GM12875 (cell line): ENCODE measurements around the gene ZNF365.

Experiments used
- H3K4me3 ChIP-seq: one replicate; pipeline ENCODE4 v1.5.1; 2011; ENCODE audit warnings: low read depth, low read length, control low read depth
- TF ChIP-seq, protein P1 (sequence below): IDR thresholded peaks from 2 replicates; pipeline ENCODE4 v1.5.1; 2011; ENCODE audit warnings: low read depth, mild to moderate bottlenecking, control low read depth, inconsistent platforms, low read length, moderate library complexity, borderline replicate concordance; ENCODE audit not compliant: insufficient read depth

Gene ZNF365

GRCh38 chr10:62333988-62334682 is 40.0 kb upstream of the ZNF365 start:
- no peak overlapping the region for H3K4me3 ChIP-seq
- TF ChIP-seq, protein P1, sequence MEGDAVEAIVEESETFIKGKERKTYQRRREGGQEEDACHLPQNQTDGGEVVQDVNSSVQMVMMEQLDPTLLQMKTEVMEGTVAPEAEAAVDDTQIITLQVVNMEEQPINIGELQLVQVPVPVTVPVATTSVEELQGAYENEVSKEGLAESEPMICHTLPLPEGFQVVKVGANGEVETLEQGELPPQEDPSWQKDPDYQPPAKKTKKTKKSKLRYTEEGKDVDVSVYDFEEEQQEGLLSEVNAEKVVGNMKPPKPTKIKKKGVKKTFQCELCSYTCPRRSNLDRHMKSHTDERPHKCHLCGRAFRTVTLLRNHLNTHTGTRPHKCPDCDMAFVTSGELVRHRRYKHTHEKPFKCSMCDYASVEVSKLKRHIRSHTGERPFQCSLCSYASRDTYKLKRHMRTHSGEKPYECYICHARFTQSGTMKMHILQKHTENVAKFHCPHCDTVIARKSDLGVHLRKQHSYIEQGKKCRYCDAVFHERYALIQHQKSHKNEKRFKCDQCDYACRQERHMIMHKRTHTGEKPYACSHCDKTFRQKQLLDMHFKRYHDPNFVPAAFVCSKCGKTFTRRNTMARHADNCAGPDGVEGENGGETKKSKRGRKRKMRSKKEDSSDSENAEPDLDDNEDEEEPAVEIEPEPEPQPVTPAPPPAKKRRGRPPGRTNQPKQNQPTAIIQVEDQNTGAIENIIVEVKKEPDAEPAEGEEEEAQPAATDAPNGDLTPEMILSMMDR = no peak

DNA sequence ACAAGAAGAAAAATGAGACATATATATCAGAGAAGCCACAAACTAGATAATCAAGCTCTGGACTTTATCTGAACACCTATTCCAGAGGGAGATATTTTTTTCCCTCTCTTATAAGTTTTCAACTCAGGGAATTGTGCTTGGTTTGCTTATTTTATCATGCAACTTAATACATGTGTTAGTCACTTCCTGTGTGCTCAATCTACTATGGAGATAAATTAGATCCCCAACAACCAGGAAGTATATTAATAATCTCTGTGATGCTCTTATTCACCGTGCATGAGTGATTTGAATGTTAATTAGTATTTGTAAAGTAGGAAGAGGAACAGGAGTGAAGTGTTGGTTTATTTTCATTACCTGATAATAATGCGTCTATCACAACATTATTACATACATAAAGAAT is 38.8 kb upstream of the ZNF365 start:
- TF ChIP-seq, protein P1 = no peak
- H3K4me3 ChIP-seq = no peak overlapping the region

DNA sequence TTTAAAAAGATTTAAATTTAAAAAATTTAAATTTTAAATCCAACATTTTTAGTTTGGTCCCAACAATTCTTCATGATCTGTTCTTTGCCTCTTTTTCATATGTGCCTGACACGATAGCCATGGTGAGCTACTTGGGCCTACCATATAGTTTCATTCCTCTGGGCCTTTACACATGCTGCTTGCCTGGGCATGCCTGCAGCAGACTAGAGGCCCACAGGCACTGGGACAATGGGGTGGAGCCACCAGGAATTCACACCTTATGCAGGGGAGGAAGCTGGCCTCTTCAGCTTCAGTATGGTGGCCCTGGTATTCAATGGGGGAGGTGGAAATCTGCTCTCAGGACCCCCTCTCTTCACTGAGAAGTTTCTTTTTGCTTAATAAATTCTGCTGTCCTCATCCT is 37.8 kb upstream of the ZNF365 start:
- no peak overlapping the region for H3K4me3 ChIP-seq
- TF ChIP-seq, protein P1 = no peak

- H3K4me3 ChIP-seq = no peak overlapping the region
- TF ChIP-seq, protein P1 = no peak
These were observed 32.8 kb upstream of the ZNF365 start for GRCh38 chr10:62341419-62341818.

DNA sequence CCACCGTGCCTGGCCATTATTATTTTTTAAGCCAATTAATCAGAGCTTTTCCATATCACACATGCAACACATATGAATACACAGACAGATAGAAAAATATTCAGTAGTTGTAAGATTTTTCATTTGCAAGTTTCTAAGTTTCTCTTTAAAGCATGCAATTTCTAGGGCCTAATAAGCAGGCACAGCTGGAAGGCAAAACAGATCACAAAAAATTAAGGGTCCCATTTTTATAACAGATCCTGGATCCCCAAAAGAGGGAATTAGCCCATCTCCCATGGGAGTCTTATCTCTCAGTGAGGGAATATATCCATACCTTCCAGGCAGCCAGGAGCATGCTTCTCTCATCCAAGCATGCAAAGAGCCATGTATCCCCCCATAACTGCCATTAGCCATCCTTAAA is 31.2 kb upstream of the ZNF365 start:
- TF ChIP-seq, protein P1 = no peak
- no peak overlapping the region for H3K4me3 ChIP-seq

GRCh38 chr10:62348029-62348428 is 26.1 kb upstream of the ZNF365 start:
- H3K4me3 ChIP-seq = no peak overlapping the region
- TF ChIP-seq, protein P1 = no peak

DNA sequence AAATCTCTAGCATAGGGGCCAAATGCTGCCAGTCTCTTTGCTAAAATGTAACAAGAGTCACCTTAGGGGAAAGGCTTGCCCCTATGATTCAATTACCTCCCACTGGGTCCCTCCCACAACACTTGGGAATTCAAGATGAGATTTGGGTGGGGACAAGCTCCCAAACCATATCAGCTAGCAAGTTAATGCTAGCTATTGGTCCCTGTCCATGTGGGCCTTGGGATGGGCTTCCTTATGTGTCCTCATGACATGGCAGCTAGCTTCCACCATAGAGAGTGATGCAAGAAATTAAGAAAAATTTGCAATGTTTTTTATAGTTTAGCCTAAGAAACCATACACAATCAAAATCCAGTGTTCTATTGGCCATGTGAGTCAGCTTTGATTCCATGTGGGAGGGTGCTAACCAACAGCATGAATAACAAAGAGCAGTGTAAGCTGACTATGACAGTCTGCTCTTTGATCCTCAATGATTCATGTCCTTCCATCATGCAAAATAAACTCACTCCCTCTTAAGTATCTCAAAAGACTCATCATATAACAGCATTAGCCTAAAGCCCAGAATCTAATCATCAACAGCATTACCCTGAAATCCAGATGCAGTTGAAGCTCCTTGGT is 21.7 kb upstream of the ZNF365 start:
- TF ChIP-seq, protein P1 = no peak
- H3K4me3 ChIP-seq = no peak overlapping the region
